Fibroblast of skin of right biceps (primary cell): ENCODE measurements around the gene BAMBI.
"Not testable (repeated sequence)": the region's sequence is repeated elsewhere in the genome, so short reads cannot be mapped to it uniquely, and the experiment has no call there.

ENCODE experiments used
- DNase-seq: peaks from one replicate; pipeline ENCODE4 v3.0.0-alpha.2; 2013

BAMBI gene

GRCh38 chr10:28676968-28677887, at the start of gene BAMBI:
TSS of gene BAMBI (plus strand) at chr10:28677521. CDS start at chr10:28677898, 377 bp downstream.
- peak; percentile 93 for DNase-seq

- DNase-seq: peak; percentile 69
Observed at GRCh38 chr10:28628184-28628893, 49.0 kb upstream of the BAMBI start.

GRCh38 chr10:28631896-28632583, 45.3 kb upstream of the BAMBI start:
- DNase-seq: no peak

- DNase-seq: no peak
Observed at GRCh38 chr10:28632584-28632945, 44.8 kb upstream of the BAMBI start.

GRCh38 chr10:28633750-28634149, 43.6 kb upstream of the BAMBI start:
- no peak for DNase-seq

- no peak for DNase-seq
Observed at GRCh38 chr10:28637346-28637745, 40.0 kb upstream of the BAMBI start.

- DNase-seq: no peak
Observed at GRCh38 chr10:28638392-28638791, 38.9 kb upstream of the BAMBI start.

- DNase-seq: no peak
Observed at GRCh38 chr10:28640551-28640950, 36.8 kb upstream of the BAMBI start.

GRCh38 chr10:28644647-28645046, 32.7 kb upstream of the BAMBI start:
- no peak for DNase-seq

GRCh38 chr10:28652106-28652505, 25.2 kb upstream of the BAMBI start:
- no peak for DNase-seq

- no peak for DNase-seq
Observed at GRCh38 chr10:28652703-28653102, 24.6 kb upstream of the BAMBI start.

- DNase-seq: not testable (repeated sequence)
Observed at GRCh38 chr10:28658824-28659223, 18.5 kb upstream of the BAMBI start.

- peak; percentile 88 for DNase-seq
Observed at GRCh38 chr10:28661035-28661434, 16.3 kb upstream of the BAMBI start.

- DNase-seq: peak; percentile 81
Observed at GRCh38 chr10:28663576-28664368, 13.5 kb upstream of the BAMBI start.

- peak; percentile 68 for DNase-seq
Observed at GRCh38 chr10:28664369-28664740, 13.0 kb upstream of the BAMBI start.

- DNase-seq: no peak
Observed at GRCh38 chr10:28666751-28667467, 10.4 kb upstream of the BAMBI start.

GRCh38 chr10:28668363-28669226, 8.7 kb upstream of the BAMBI start:
- DNase-seq: peak; percentile 52

- DNase-seq: no peak
Observed at GRCh38 chr10:28669227-28670173, 7.8 kb upstream of the BAMBI start.

GRCh38 chr10:28674782-28675181, 2.5 kb upstream of the BAMBI start:
- no peak for DNase-seq
